HCT116 (cell line): ENCODE results near the gene ORC3.

ENCODE experiments used
- EGR1 ChIP-seq: IDR thresholded peaks from 2 replicates; pipeline ENCODE4 v1.6.1; 2012; ENCODE audit warnings: low read depth
- EZH2 ChIP-seq: fragments of 200-600 bp; sonication (generic); IDR thresholded peaks from 2 replicates; pipeline ENCODE4 v1.6.1; 2017; ENCODE audit warnings: antibody characterized with exemption, mixed run types
- POLR2A ChIP-seq: IDR thresholded peaks from 2 replicates; pipeline ENCODE4 v1.7.0; 2011; ENCODE audit warnings: borderline replicate concordance; ENCODE audit not compliant: insufficient read depth, insufficient read length; ENCODE audit errors: extremely low read depth
- TF ChIP-seq, protein P1 (sequence below), 3 experiments: fragments of 200-600 bp in 1 of 3; sonication (generic) in 1 of 3; IDR thresholded peaks in 2 of 3; conservative IDR thresholded peaks in 1 of 3; 2 replicates each; pipeline ENCODE4 v1.5.1; 2012 to 2017; ENCODE audit warnings: low read depth in 2 of 3, low read length in 2 of 3, antibody characterized with exemption in 1 of 3, borderline replicate concordance in 1 of 3, control low read depth in 1 of 3, mild to moderate bottlenecking in 1 of 3, mixed read lengths in 1 of 3, mixed run types in 1 of 3, moderate library complexity in 1 of 3; ENCODE audit not compliant: insufficient read depth in 1 of 3

DNA sequence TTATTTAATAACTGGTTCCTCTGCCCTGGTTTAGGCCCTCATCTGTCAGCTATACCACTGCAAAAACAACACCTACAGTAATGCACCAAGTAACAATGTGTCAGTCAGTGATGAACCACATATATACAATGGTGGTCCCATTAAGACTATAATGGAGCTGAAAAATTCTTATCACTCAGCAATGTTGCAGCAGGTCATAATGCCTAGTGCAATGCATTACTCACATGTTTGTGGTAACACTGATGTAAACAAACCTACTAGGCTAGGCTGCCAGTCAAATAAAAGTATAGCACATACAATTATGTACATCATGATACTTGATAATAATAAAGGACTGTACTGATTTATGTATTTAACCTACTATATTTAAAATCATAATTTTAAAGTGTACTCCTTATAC lies 31.5 kb upstream of the ORC3 start:
- TF ChIP-seq, protein P1, sequence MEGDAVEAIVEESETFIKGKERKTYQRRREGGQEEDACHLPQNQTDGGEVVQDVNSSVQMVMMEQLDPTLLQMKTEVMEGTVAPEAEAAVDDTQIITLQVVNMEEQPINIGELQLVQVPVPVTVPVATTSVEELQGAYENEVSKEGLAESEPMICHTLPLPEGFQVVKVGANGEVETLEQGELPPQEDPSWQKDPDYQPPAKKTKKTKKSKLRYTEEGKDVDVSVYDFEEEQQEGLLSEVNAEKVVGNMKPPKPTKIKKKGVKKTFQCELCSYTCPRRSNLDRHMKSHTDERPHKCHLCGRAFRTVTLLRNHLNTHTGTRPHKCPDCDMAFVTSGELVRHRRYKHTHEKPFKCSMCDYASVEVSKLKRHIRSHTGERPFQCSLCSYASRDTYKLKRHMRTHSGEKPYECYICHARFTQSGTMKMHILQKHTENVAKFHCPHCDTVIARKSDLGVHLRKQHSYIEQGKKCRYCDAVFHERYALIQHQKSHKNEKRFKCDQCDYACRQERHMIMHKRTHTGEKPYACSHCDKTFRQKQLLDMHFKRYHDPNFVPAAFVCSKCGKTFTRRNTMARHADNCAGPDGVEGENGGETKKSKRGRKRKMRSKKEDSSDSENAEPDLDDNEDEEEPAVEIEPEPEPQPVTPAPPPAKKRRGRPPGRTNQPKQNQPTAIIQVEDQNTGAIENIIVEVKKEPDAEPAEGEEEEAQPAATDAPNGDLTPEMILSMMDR (IDR thresholded peaks at IDR 0.05 in 2 of 3, conservative IDR thresholded peaks at IDR 0.05 in 1 of 3; ENCODE audit: borderline replicate concordance in 1 of 3, insufficient read depth in 1 of 3, low read depth in 2 of 3, low read length in 2 of 3), result no peak
- TF ChIP-seq EZH2 (no peak), EGR1 (no peak), POLR2A (no peak)
